Neural cell (in vitro differentiated cells): ENCODE data around the gene PLEKHA5. TPM values are rescaled to one million over a fixed set of nuclear protein-coding genes. Genes with fewer than 3 reads are reported as not detected.
"Not testable (repeated sequence)": the region's sequence is repeated elsewhere in the genome, so short reads cannot be mapped to it uniquely, and the experiment has no call there.

Experiments
- H2AFZ ChIP-seq: fragments of 200-600, 300-800 bp; sonication (generic), shearing (Covaris generic); 2 replicates; pipeline ENCODE4 v1.6.0; 2014; ENCODE audit warnings: low read depth, mild to moderate bottlenecking, antibody characterized with exemption, low read length, moderate library complexity
- H3F3A ChIP-seq: fragments of 200-600 bp; shearing (Covaris generic); 2 replicates; pipeline ENCODE4 v1.6.1; 2016; ENCODE audit warnings: mild to moderate bottlenecking, moderate library complexity, mixed read lengths, antibody characterized with exemption, low read length; ENCODE audit not compliant: insufficient read depth, poor library complexity, severe bottlenecking
- H3K27ac ChIP-seq: fragments of 200-600, 300-800 bp; sonication (generic), shearing (Covaris generic); 2 replicates; pipeline ENCODE4 v1.5.1; 2014; ENCODE audit warnings: mild to moderate bottlenecking, low read length, moderate library complexity
- H3K27me3 ChIP-seq: fragments of 300-800, 200-600 bp; sonication (generic), shearing (Covaris generic); 2 replicates; pipeline ENCODE4 v1.6.0; 2014; ENCODE audit warnings: mild to moderate bottlenecking, low read depth, low read length, moderate library complexity; ENCODE audit not compliant: insufficient read depth
- H3K36me3 ChIP-seq: fragments of 300-800, 200-600 bp; sonication (generic), shearing (Covaris generic); 2 replicates; pipeline ENCODE4 v1.5.1; 2014; ENCODE audit warnings: mild to moderate bottlenecking, antibody characterized with exemption, low read length, moderate library complexity; ENCODE audit not compliant: insufficient read depth
- H3K4me2 ChIP-seq: fragments of 300-800, 200-600 bp; sonication (generic), shearing (Covaris generic); 2 replicates; pipeline ENCODE4 v1.6.0; 2014; ENCODE audit warnings: mild to moderate bottlenecking, low read length
- H3K4me3 ChIP-seq: fragments of 300-800, 200-600 bp; sonication (generic), shearing (Covaris generic); 2 replicates; pipeline ENCODE4 v1.5.1; 2014; ENCODE audit warnings: mild to moderate bottlenecking, low read length, moderate library complexity
- H3K79me2 ChIP-seq: fragments of 200-600 bp; shearing (Covaris generic); replicated peaks from 2 replicates; pipeline ENCODE4 v1.6.0; 2014; ENCODE audit warnings: mild to moderate bottlenecking, low read length, moderate library complexity; ENCODE audit not compliant: insufficient read depth
- H3K9ac ChIP-seq: fragments of 300-800, 200-600 bp; sonication (generic), shearing (Covaris generic); 2 replicates; pipeline ENCODE4 v1.6.1; 2016; ENCODE audit warnings: mild to moderate bottlenecking, low read length, mixed read lengths
- H3K9me2 ChIP-seq: fragments of 200-600 bp; shearing (Covaris generic); 2 replicates; pipeline ENCODE4 v1.6.1; 2016; ENCODE audit warnings: mild to moderate bottlenecking, low read length, mixed read lengths; ENCODE audit not compliant: insufficient read depth
- H3K9me3 ChIP-seq: fragments of 200-600, 300-800 bp; sonication (generic), shearing (Covaris generic); 2 replicates; pipeline ENCODE4 v1.6.1; 2016; ENCODE audit warnings: mild to moderate bottlenecking, mixed run types, low read length, moderate library complexity, mixed read lengths
- H4K20me1 ChIP-seq: fragments of 200-600 bp; shearing (Covaris generic); 2 replicates; pipeline ENCODE4 v1.6.1; 2016; ENCODE audit warnings: mild to moderate bottlenecking, mixed run types; ENCODE audit not compliant: insufficient read depth
- EP300 ChIP-seq: fragments of 450-650 bp; conservative IDR thresholded peaks from 2 replicates; pipeline ENCODE4 v1.6.1; 2014; ENCODE audit warnings: antibody characterized with exemption, mild to moderate bottlenecking, moderate library complexity; ENCODE audit not compliant: poor library complexity, severe bottlenecking
- EZH2 ChIP-seq: fragments of 200-600, 300-800 bp; shearing (Covaris generic), sonication (generic); IDR thresholded peaks from 2 replicates; pipeline ENCODE4 v1.6.1; 2014; ENCODE audit warnings: antibody characterized with exemption, low read length, borderline replicate concordance, mild to moderate bottlenecking; ENCODE audit not compliant: insufficient read depth, poor library complexity, severe bottlenecking
- MXI1 ChIP-seq: fragments of 450-650 bp; conservative IDR thresholded peaks from 2 replicates; pipeline ENCODE4 v1.6.1; 2014; ENCODE audit warnings: antibody characterized with exemption, mild to moderate bottlenecking; ENCODE audit not compliant: poor library complexity, severe bottlenecking
- POLR2AphosphoS5 ChIP-seq: IDR thresholded peaks from 2 replicates; pipeline ENCODE4 v1.6.1; 2012
- RAD21 ChIP-seq: fragments of 450-650 bp; conservative IDR thresholded peaks from 2 replicates; pipeline ENCODE4 v1.6.1; 2014; ENCODE audit warnings: antibody characterized with exemption, mild to moderate bottlenecking, moderate library complexity
- SMC3 ChIP-seq: fragments of 450-650 bp; conservative IDR thresholded peaks from 2 replicates; pipeline ENCODE4 v1.6.1; 2014; ENCODE audit warnings: antibody characterized with exemption, mild to moderate bottlenecking, moderate library complexity; ENCODE audit not compliant: poor library complexity
- TAF1 ChIP-seq: IDR thresholded peaks from 2 replicates; pipeline ENCODE4 v1.6.1; 2012; ENCODE audit warnings: low read depth
- polyA plus RNA-seq: library from polyadenylated mRNA; depleted of rRNA; stranded (reverse); fragments of >200 nt; gene quantifications from 2 replicates; pipeline ENCODE4 v1.2.3, GENCODE V29; 2014
- TF ChIP-seq, protein P1 (sequence below): fragments of 450-650 bp; IDR thresholded peaks from 2 replicates; pipeline ENCODE4 v1.5.1; 2014; ENCODE audit warnings: antibody characterized with exemption, mild to moderate bottlenecking, moderate library complexity; ENCODE audit not compliant: poor library complexity, severe bottlenecking
- TF ChIP-seq, protein P2 (sequence below): IDR thresholded peaks from 2 replicates; pipeline ENCODE4 v1.6.1; 2012; ENCODE audit warnings: borderline replicate concordance

PLEKHA5 gene
- polyA plus RNA-seq, 1 donor from 2014 or later = 130 TPM

DNA sequence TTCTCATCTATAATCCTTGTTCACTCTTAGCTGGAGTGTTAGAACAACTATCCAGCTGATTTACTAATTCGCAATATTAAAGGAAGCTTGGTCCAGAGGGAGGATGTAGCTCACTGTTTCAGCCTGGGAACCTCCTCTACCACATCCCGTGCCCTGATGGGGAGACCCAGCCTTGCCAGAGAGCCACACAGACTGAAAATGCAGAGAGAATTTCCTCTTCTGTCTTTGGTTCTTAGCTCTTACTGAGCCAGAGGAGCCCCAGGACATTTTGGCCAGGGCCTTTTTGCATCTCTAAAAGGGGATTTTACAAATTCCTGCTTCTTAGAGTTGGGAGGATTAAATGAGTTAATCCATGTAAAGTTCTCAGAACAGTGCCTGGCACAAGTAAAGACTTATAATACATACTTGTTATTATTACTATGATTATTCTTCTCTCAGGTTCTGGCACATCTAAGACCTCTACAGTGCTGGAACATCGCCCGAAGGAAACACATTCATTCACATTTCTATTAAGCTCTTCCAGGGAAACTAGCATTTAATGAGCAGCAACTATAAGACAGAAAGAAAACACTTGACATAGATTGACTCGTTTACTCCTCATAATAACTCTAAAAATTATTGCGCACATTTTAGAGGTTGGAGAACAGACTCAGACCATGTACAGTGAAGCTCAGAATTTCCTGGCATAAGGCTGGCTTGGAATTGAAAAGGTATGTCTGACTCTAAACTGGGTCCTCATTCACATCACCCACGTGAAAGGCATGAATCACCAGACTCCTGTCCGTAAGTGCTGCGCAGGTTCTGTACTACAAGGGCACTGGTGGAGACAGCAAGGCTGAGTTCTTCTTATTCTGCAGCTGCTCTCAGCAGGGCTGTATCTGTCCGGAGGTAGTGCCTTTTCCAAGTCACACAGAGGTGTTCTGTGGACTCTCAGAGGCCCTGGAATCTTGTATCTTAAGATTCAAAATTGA is 282.0 kb downstream of the PLEKHA5 start:
- Histone ChIP-seq H3K9me3 (no peaks in the 10 kb centered on the region), H2AFZ (no peak overlapping the region), H3K9me2 (no peaks in the 10 kb centered on the region), H3F3A (no peaks in the 10 kb centered on the region), H3K36me3 (no peaks in the 10 kb centered on the region), H3K27me3 (no peaks in the 10 kb centered on the region), H4K20me1 (no peaks in the 10 kb centered on the region), H3K4me2 (no peak overlapping the region), H3K4me3 (no peak overlapping the region), H3K27ac (no peak overlapping the region), H3K79me2 (no peaks in the 10 kb centered on the region), H3K9ac (no peak overlapping the region)
- TF ChIP-seq, protein P1, sequence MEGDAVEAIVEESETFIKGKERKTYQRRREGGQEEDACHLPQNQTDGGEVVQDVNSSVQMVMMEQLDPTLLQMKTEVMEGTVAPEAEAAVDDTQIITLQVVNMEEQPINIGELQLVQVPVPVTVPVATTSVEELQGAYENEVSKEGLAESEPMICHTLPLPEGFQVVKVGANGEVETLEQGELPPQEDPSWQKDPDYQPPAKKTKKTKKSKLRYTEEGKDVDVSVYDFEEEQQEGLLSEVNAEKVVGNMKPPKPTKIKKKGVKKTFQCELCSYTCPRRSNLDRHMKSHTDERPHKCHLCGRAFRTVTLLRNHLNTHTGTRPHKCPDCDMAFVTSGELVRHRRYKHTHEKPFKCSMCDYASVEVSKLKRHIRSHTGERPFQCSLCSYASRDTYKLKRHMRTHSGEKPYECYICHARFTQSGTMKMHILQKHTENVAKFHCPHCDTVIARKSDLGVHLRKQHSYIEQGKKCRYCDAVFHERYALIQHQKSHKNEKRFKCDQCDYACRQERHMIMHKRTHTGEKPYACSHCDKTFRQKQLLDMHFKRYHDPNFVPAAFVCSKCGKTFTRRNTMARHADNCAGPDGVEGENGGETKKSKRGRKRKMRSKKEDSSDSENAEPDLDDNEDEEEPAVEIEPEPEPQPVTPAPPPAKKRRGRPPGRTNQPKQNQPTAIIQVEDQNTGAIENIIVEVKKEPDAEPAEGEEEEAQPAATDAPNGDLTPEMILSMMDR = no peak
- TF ChIP-seq POLR2AphosphoS5 = no peak

DNA sequence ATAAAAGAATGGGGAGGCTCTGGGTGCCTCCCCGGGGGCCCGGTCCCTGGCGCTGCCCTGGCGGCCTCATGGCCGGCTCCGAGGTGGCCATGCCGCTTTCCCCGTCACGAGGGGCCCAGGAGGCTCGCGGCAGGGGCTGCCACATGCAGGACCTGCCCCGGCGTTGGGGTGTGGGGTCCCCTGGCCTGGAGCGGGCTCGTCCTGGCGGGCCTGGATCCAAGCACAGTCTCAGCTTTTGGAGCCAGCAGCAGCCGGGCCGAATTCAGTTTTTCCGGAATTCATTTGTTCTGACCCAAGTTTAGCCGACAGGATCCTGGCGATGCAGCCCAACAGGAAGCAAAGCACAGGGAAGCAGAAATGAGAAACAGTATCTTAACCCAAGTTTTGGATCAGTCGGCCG is 283.3 kb downstream of the PLEKHA5 start:
- TF ChIP-seq TAF1 (no peak), EZH2 (no peak), SMC3 (no peak), POLR2AphosphoS5 (no peak), MXI1 (no peak), RAD21 (no peak), EP300 (no peak)
- TF ChIP-seq, protein P2, sequence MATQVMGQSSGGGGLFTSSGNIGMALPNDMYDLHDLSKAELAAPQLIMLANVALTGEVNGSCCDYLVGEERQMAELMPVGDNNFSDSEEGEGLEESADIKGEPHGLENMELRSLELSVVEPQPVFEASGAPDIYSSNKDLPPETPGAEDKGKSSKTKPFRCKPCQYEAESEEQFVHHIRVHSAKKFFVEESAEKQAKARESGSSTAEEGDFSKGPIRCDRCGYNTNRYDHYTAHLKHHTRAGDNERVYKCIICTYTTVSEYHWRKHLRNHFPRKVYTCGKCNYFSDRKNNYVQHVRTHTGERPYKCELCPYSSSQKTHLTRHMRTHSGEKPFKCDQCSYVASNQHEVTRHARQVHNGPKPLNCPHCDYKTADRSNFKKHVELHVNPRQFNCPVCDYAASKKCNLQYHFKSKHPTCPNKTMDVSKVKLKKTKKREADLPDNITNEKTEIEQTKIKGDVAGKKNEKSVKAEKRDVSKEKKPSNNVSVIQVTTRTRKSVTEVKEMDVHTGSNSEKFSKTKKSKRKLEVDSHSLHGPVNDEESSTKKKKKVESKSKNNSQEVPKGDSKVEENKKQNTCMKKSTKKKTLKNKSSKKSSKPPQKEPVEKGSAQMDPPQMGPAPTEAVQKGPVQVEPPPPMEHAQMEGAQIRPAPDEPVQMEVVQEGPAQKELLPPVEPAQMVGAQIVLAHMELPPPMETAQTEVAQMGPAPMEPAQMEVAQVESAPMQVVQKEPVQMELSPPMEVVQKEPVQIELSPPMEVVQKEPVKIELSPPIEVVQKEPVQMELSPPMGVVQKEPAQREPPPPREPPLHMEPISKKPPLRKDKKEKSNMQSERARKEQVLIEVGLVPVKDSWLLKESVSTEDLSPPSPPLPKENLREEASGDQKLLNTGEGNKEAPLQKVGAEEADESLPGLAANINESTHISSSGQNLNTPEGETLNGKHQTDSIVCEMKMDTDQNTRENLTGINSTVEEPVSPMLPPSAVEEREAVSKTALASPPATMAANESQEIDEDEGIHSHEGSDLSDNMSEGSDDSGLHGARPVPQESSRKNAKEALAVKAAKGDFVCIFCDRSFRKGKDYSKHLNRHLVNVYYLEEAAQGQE = no peak
- TF ChIP-seq, protein P1 = no peak
- Histone ChIP-seq H4K20me1 (no peaks in the 10 kb centered on the region), H3F3A (no peaks in the 10 kb centered on the region), H3K27me3 (no peaks in the 10 kb centered on the region), H3K27ac (no peak overlapping the region), H3K4me3 (no peak overlapping the region), H3K9me3 (no peaks in the 10 kb centered on the region), H3K4me2 (no peak overlapping the region), H3K36me3 (no peaks in the 10 kb centered on the region), H3K79me2 (no peaks in the 10 kb centered on the region), H2AFZ (no peak overlapping the region), H3K9me2 (no peaks in the 10 kb centered on the region), H3K9ac (no peak overlapping the region)

DNA sequence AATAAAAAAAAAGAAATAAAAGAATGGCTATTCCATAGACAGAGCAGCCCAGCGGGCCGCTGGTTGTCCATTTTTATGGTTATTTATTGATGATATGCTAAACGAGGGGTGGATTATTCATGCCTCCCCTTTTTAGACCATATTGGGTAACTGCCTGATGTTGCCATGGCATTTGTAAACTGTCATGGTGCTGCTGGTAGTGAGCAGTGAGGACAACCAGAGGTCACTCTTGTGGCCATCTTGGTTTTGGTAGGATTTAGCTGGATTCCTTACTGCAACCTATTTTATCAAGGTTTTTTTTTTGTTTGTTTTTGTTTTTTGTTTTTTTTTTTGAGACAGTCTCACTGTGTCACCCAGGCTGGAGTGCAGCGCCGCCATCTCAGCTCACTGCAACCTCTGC is 284.0 kb downstream of the PLEKHA5 start:
- H3K27me3 ChIP-seq, H3K27ac ChIP-seq, H3K9me3 ChIP-seq, H3K9ac ChIP-seq, H4K20me1 ChIP-seq, H3K4me3 ChIP-seq, H3K36me3 ChIP-seq, H3K9me2 ChIP-seq, H2AFZ ChIP-seq, H3K79me2 ChIP-seq, H3K4me2 ChIP-seq, H3F3A ChIP-seq: not testable (repeated sequence)
